ENCODE data around the gene SCN4A.
"Not testable (repeated sequence)": the region's sequence is repeated elsewhere in the genome, so short reads cannot be mapped to it uniquely, and the experiment has no call there.

The SCN4A gene

GRCh38 chr17:63916566-63917185 is 56.0 kb downstream of the SCN4A start:
- DNase-seq (ENCODE audit: low read depth, low spot score), result no peak

- DNase-seq (ENCODE audit: low read depth, low spot score), result not testable (repeated sequence)
Measured at GRCh38 chr17:63915753-63916152, 57.0 kb downstream of the SCN4A start.

DNA sequence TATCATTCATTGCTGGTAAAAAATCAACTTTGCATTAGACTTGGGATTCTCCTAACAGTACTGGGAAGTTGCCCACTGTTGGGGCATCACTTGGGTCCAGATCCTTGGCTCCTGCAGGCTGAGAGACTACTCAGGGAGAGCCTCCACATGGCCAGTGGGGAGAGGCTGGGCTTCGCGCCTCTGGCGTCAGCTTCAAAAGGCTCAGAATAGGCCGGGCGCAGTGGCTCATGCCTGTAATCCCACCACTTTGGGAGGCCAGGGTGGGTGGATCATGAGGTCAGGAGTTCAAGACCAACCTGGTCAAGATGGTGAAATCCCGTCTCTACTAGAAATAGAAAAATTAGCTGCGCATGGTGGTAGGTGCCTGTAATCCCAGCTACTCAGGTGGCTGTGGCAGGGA is 58.2 kb downstream of the SCN4A start:
- no peak for DNase-seq (ENCODE audit: low read depth, low spot score)

DNA sequence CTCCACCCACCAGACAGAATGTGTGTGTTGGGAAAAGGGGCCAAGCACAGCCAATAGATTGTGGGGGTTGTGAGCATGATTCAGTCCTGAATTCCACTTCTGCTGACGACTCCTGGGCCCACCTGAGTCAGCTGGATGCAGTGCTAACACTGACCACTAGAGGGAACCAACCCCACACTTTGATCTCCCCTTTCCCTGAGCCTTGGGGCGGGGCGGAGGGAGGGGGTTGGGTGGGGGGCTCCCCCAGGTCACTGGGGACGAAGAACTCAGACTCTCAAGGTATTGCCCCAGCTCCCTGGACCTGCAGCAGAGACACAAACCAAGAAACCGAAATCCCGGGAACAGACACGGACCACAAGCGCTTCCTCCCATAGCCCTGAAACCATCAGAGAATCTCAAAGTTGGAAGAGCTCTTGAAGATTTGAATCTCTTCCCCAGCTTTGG is 61.0 kb downstream of the SCN4A start:
- DNase-seq (ENCODE audit: low read depth, low spot score), result peak; percentile 46

DNA sequence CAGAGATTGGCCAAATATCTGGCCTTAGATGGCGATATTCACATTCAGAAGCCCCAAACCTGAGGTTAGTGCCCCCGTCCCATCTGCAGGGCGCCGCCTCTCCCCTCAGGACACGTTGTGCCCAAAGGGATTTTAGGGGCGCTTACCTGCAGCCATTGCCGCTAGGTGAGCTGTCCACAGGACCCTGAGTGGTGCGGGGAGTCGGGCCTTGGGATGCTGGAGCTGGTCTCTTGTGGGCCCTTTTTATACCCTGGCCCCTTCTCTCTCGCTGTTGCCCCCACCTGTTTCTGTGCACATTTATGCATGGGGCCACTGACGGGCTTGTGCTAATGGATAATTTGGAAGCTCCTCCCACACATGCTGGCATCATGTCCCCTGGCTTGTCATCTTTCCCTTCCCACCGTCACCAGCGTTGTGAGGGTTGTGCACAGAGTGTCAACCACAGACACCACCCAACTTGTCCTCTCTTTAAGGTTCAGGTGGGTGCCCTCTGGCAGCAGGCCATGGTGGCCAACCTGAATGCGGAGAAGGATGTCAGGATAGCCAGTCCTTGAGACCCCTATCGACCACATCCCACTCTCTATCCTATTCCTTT is 61.6 kb downstream of the SCN4A start, which contains the start of gene CSHL1:
Gene CSHL1, minus strand, starts transcription at position 218 of the 595 bp plus-strand sequence. Its CDS starts 62 bp downstream, at position 156.
- DNase-seq (ENCODE audit: low read depth, low spot score), result no peak

DNA sequence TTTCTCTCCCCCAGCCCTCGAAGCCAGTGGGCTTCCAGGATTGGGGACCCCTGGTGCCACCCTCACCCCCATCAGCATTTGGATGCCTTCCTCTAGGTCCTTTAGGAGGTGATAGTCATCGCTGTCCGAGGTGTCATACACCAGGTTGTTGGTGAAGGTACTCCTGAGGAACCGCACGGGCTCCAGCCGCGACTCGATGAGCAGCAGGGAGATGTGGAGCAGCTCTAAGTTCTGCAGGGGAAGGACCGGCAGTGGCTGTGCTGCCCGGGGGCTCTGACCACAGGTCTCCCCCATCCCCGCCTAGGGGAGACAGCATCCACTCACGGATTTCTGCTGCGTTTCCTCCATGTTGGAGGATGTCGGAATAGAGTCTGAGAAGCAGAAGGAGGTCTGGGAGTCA is 62.6 kb downstream of the SCN4A start:
- no peak for DNase-seq (ENCODE audit: low read depth, low spot score)

DNA sequence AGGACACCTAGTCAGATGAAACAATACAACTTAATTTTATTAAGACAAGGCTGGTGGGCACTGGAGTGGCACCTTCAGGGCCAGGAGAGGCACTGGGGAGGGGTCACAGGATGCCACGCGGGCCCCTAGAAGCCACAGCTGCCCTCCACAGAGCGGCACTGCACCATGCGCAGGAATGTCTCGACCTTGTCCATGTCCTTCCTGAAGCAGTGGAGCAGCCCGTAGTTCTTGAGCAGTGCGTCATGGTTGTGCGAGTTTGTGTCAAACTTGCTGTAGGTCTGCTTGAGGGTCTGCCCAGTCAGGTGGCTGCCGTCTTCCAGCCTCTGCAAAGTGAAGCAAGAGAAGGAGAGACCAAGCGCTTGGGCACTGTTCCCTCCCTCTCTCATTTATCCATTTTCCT is 63.1 kb downstream of the SCN4A start:
- not testable (repeated sequence) for DNase-seq (ENCODE audit: low read depth, low spot score)

GRCh38 chr17:63907161-63907778 is 65.4 kb downstream of the SCN4A start:
- peak; percentile 15 for DNase-seq (ENCODE audit: low read depth, low spot score)

DNA sequence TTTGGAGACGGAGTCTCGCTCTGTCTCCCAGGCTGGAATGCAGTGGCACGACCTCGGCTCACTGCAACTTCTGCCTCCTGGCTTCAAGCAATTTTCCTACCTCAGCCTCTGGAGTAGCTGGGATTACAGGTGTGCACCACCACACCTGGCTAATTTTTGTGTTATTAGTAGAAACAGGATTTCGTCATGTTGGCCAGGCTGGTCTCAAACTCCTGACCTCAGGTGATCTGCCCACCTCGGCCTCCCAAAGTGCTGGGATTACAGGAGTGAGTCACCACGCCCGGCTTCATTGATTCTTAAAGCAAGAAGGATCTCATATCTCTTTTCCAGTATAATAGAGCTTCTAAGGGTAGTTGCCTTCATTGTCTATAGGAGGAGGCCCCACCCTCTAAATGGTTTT is 67.9 kb downstream of the SCN4A start:
- DNase-seq (ENCODE audit: low read depth, low spot score), result not testable (repeated sequence)

- DNase-seq (ENCODE audit: low read depth, low spot score), result not testable (repeated sequence)
Measured at GRCh38 chr17:63903787-63904201, 68.9 kb downstream of the SCN4A start.

- DNase-seq (ENCODE audit: low read depth, low spot score), result not testable (repeated sequence)
Measured at GRCh38 chr17:63901971-63902370, 70.7 kb downstream of the SCN4A start.

DNA sequence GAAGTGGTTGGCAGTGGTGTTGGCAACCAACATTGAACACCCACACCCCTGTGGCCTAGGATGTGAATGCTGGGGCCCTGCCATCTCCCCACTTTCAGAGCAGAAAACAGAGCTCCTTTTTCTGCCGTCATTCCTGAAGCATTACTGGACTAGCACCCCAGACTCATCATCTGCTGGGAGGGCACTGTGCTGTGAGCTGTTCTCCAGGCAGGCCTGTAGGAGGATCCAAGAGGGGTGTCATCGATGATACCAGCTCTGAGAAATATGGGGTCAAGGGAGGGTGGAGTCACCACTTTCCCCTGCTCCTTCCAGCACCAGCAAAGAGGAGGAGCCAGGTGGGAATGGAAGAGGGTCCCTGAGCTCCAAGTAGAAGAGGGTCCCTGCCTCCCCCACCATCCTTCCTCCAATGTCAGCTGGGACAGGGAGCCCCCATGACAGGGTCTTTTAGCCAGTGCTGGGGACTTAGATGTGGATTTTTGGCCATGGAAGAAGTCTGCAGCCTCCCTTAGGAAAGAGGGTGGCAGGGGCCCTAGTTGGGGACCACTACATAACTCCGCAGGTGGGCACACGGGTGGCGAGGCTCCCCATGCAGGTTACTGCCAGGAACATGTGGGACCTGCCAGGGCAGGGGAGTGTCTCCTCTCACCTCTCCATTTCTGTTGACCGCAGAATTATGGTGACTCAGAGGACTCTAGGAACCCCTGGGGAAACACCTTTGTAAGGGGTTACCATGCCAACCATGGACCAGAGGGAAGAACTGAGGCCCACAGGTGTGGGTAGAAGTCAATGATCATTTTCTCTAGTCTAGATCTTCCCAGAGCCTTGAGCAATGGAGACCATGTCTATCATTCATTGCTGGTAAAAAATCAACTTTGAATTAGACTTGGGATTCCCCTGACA is 73.6 kb downstream of the SCN4A start:
- not testable (repeated sequence) for DNase-seq (ENCODE audit: low read depth, low spot score)

DNA sequence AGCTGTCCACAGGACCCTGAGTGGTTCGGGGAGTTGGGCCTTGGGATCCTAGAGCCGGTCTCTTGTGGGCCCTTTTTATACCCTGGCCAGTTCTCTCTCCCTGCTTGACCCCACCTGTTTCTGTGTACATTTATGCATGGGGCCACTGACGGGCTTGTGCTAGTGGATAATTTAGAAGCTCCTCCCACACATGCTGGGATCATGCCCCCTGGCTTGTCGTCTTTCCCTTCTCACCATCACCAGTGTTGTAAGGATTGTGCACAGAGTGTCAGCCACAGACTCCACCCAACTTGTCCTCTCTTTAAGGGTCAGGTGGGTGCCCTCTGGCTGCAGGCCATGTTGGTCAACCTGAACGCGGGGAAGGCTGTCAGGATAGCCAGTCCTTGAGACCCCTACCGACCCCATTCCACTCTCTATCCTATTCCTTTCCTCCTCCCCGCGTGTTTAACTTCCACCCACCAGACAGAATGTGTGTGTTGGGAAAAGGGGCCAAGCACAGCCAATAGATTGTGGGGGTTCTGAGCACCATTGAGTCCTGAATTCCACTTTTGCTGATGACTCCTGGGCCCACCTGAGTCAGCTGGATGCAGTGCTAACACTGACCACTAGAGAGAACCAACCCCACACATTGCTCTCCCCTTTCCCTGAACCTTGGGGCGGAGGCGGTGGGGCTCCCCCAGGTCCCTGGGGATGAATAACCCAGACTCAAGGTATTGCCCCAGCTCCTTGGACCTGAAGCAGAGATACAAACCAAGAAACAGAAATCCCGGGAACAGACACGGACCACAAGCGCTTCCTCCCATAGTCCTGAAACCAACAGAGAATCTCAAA is 76.0 kb downstream of the SCN4A start, which contains the start of gene CSH1:
Gene CSH1, minus strand, starts transcription at position 51 of the 831 bp plus-strand sequence. CDS start 63 bp downstream, outside the sequence.
- DNase-seq (ENCODE audit: low read depth, low spot score), result not testable (repeated sequence)

GRCh38 chr17:63894821-63895220 is 77.9 kb downstream of the SCN4A start:
- not testable (repeated sequence) for DNase-seq (ENCODE audit: low read depth, low spot score)

- DNase-seq (ENCODE audit: low read depth, low spot score), result not testable (repeated sequence)
Measured at GRCh38 chr17:63894021-63894420, 78.7 kb downstream of the SCN4A start.

DNA sequence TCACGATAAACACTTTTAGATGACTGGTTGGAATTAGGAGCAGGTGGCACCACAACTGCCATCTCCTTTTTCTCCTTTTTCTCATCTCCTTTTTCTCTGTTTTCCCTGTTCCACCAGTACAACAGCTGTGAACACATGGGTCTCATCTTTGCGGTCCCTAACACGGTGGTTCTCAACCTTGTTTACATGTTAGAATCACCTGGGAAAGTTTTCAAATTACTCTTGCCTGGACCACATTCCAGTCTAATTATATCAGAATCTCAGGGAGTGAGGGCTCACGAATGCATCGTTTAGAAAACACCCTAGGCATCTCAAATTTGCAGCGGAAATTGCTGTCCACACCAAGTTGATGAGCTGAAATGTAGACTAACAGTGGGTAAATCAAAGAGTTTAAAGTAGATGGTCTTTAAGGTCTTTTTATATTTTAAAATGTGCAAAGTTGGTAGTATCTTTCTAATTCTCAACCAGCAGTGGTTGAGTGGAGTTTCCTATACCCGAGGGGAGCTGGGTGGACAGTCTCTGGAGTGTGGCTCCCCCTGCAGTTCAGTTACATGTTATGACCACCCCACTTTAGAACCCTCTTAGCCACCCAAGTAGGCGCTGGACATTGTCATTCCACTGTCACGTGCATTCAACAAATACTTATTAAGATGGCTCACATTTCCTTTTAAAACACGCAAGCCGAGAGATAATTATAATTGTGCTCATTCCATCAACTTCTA is 80.2 kb downstream of the SCN4A start:
- not testable (repeated sequence) for DNase-seq (ENCODE audit: low read depth, low spot score)

GRCh38 chr17:63889026-63889848 is 83.5 kb downstream of the SCN4A start:
- peak; percentile 30 for DNase-seq (ENCODE audit: low read depth, low spot score)

All from astrocyte of the hippocampus (primary cell).